ENCODE measurements around the gene SNX9. TPM values are rescaled to one million over a fixed set of nuclear protein-coding genes. Genes with fewer than 3 reads are reported as not detected.

SNX9 gene
- total and polyA plus RNA-seq, 2 of the 4 experiments (the other 2 are of a cell fraction), result 35.3 to 41.2 TPM

DNA sequence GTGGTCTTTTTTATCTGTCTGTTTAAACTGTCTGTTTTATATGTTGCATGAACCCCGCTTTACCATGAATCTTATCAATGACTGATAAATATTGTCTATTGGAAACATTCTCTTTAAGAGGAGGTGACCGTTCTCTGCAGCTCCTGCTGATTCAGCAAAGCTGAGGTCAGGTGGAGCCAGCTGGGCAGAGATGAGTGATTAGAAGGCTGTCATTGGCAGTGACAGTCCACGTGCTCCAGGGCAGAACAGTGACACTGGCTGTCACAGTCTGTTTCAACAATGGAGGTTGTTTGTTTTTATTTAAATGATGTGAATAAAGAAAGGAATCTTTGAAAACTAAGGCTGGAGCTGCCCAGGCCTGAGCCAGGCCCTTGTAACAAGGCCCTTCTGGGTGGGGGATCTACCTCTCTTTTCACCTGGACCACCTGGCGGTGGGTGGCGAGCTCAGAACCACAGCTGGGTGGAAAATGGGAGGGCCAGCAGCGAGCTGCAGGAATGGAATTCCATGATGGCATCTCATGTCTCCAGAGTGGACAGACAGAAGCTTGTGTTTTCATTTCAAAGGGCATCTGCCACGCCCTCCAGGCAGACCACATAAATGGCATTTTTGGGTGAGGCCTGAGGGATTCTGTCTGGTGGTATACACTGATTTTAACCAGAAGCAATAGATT, 171.2 kb downstream of the SNX9 start:
- Histone ChIP-seq H2BK5ac (ENCODE audit: low read depth, low read length, poor library complexity, severe bottlenecking) (peak overlapping the region; percentile 52), H3K79me1 (ENCODE audit: low read depth in 1 of 2, low read length in 2 of 2) (peaks cover 25 to 88% of the 10 kb centered on the region in 2 experiments), H2BK120ac (ENCODE audit: low read depth, low read length) (no peak overlapping the region; the same call in 1 of the 2 replicates), H3K14ac (replicated peaks; ENCODE audit: low read depth, low read length) (no peak overlapping the region), H3K23ac (ENCODE audit: low read depth, low read length) (no peak overlapping the region), H3K4ac (ENCODE audit: low read depth, low read length) (no peak overlapping the region; the same call in 1 of the 2 replicates), H2BK20ac (ENCODE audit: low read depth, low read length) (no peak overlapping the region; the same call in 1 of the 2 replicates), H3K27me3 (ENCODE audit: control insufficient read depth, insufficient read depth, low read length) (no peaks in the 10 kb centered on the region), H2AK9ac (replicated peaks; ENCODE audit: low read depth, low read length, poor library complexity) (no peak overlapping the region), H2AFZ (replicated peaks; ENCODE audit: low read length, poor library complexity) (no peak overlapping the region), H2AK5ac (ENCODE audit: low read depth, low read length) (0 out of 2 replicates have a peak overlapping the region, but pooled peaks have one; percentile 66), H3K9ac (ENCODE audit: low read depth, low read length) (no peak overlapping the region), H4K5ac (ENCODE audit: low read depth, low read length) (peak overlapping the region; percentile 83; the same call in 1 of the 2 replicates), H3K4me1 (ENCODE audit: control insufficient read depth, insufficient read depth, low read length) (peaks cover 25% of the 10 kb centered on the region), H3K4me3 (ENCODE audit: insufficient read depth, low read depth, low read length) (no peak overlapping the region), H4K8ac (ENCODE audit: low read depth in 2 of 2, low read length in 2 of 2) (no peak overlapping the region), H3K4me2 (ENCODE audit: low read depth, low read length) (no peak overlapping the region), H4K20me1 (ENCODE audit: insufficient read depth, low read length) (peaks cover 68% of the 10 kb centered on the region), H3K18ac (ENCODE audit: low read depth, low read length) (peak overlapping the region; percentile 45; the same call in 1 of the 2 replicates), H3K9me3 (ENCODE audit: control insufficient read depth, insufficient read depth, low read length) (no peaks in the 10 kb centered on the region), H3K56ac (ENCODE audit: extremely low read depth, insufficient read depth, low read length) (no peak overlapping the region), H3K36me3 (ENCODE audit: control insufficient read depth, insufficient read depth, low read length) (peaks cover 5% of the 10 kb centered on the region), H3K9me1 (ENCODE audit: insufficient read depth, low read length) (peaks cover 41% of the 10 kb centered on the region), H3K27ac (ENCODE audit: insufficient read depth, low read length) (peak overlapping the region; percentile 41; the same call in 1 of the 2 replicates), H4K91ac (ENCODE audit: insufficient read depth, low read depth, low read length) (peak overlapping the region; percentile 34; the same call in 1 of the 2 replicates), H2BK15ac (ENCODE audit: low read depth, low read length) (no peak overlapping the region)
- TF ChIP-seq BHLHE40 (IDR thresholded peaks at IDR 0.05; ENCODE audit: low read depth, low read length) (no peak), MAFK (IDR thresholded peaks at IDR 0.05; ENCODE audit: low read depth, low read length) (peak; percentile 71), ELK1 (IDR thresholded peaks at IDR 0.05; ENCODE audit: borderline replicate concordance, low read depth, low read length) (no peak), RCOR1 (IDR thresholded peaks at IDR 0.05; ENCODE audit: insufficient replicate concordance, low read length) (no peak)
- intact Hi-C loops (cut with micrococcal nuclease) (no loop called here), in situ Hi-C loops (cut with MboI; ENCODE audit: low sequenced_read_pairs) (no loop called here), dilution Hi-C loops (cut with HindIII; ENCODE audit: low sequenced_read_pairs, unreplicated experiment) (no loop called here)
- DNase-seq, result no peak
- 73% methylated on average over 3 of the region's 7 CpGs; no CpG with 5 or more reads in 1 of the 2 experiments for WGBS, 2 experiments (ENCODE audit: extremely low coverage in 2 of 2, insufficient read length in 1 of 2)
- ChIA-PET POLR2A (ENCODE audit: unreplicated experiment) (no interaction called here), CTCF (interaction anchor here (0.9 to 1.5 kb wide), 3 partner anchors 8 to 48 kb away, joined by 3 to 4 read pairs (median 3); no protein-coding TSS in a partner anchor)
- ATAC-seq (ENCODE audit: low read depth), result peak; percentile 16; the same call in 1 of the 2 replicates
- BruUV-seq (replicated peaks), result no TSS peak

Small RNA genes lying within 50 kb of the gene (microRNA-seq; reads per million reads assigned to microRNA genes)
- gene HSPE1P26 (ENCODE audit: insufficient read depth, insufficient read length), result not detected
- gene RNU6-786P (ENCODE audit: insufficient read depth, insufficient read length), result not detected

Small RNA genes lying within 50 kb of the gene (small RNA-seq; reads per million reads assigned to genes)
- gene HSPE1P26 (0 reads per million in 5 experiments), gene RNU6-786P (0 reads per million in 5 experiments)

Other genes starting within 250 kb of the SNX9 start
- gene SYNJ2, start 158.6 kb downstream of the SNX9 start, total RNA-seq (2012; rRNA removed), result 43.3 and 45.2 TPM in 2 replicates
- 40.8 and 45.6 TPM in 2 replicates for gene SYNJ2, start 158.6 kb downstream of the SNX9 start, polyA plus RNA-seq (2012; rRNA removed)

All from IMR-90 (cell line).